Inferior parietal cortex (tissue), 1 donor: ENCODE data around the gene RPS25.
"Not testable (repeated sequence)": the region's sequence is repeated elsewhere in the genome, so short reads cannot be mapped to it uniquely, and the experiment has no call there.

Source experiments
- DNase-seq: peaks from one replicate; pipeline ENCODE4 v3.0.0-alpha.2; 2016; ENCODE audit errors: extremely low spot score

Gene RPS25

DNA sequence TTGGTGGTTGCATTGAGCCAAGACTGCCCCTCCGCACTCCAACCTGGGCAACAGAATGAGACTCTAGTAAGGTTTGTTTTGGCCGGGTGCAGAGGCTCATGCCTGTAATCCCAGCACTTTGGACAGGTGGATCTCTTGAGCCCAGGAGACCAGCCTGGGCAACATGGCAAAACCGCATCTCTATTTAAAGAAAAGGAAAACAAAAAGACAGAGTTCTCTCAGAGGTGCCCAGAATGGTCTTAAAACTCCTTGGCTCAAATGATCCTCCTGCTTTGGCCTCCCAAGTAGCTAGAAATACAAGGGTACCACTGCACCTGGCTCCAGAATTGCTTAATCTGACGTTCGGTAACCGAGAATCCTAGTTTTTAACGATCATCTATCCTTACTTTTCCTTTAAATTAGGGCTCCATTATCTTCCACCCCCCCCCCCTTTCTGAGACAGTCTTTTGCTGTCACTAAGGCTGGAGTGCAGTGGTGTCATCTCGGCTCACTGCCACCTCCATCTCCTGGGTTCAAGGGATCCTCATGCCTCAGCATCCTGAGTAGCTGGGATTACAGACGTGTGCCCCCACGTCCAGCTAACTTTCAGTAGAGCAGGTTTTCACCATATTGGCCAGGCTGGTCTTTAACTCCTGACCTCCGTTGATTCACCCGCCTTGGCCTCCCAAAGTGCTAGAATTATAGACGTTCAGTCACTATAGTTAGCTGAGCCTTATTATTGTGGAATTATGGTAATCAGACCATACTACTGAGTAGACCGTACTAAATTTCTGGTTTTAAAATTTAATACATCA lies 1.7 kb downstream of the RPS25 start:
- DNase-seq = no peak

DNA sequence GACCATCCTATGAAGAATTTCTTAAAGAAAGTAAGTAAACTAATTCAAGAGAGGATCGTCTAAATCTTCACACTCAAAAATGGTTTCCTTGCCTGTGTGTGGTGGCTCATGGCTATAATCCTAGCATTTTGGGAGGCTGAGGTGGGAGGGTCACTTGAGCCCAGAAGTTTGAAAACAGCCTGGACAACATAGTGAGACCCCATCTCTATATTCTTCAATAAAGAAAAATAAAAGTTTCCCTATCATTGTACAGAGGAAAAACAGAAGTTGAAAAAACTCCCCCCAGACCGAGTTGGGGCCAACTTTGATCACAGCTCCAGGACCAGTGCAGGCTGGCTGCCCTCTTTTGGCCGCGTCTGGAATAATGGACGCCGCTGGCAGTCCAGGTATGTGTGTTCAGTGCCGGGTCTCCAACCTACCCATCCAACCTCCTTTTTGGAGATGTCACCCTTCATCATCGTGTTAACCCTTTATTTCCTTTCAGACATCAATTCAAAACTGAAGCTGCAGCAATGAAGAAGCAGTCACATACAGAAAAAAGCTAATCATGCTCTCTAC lies 3.0 kb downstream of the RPS25 start:
- no peak for DNase-seq

DNA sequence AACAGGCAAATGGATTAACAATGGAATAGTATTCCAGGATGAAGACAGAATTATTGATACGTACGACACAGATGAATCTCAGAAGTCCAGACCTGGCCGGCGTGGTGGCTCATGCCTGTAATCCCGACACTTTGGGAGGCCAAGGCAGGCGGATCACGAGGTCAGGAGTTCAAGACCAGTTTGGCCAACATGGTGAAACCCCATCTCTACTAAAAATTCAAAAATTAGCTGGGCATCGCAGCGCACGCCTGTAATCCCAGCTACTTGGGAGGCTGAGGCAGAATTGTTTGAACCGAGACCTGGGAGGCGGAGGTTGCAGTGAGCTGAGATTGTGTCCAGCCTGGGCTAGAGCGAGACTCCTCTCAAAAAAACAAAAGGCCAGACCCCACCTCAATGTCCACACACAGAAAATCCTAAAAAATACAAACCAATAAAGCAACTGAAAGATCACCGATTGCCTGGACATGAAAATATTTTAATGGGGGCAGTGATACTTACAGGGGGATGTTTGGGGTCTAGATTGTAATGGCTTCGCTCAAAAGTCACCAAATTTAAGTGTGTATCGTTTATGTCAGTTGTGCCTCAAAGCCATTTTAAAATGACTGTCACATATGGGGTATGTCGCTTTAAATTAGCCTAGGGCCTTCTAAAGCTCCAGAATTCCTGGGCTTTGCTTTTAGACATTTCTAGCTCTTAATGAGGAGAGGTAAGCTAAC lies 3.8 kb downstream of the RPS25 start:
- no peak for DNase-seq

DNA sequence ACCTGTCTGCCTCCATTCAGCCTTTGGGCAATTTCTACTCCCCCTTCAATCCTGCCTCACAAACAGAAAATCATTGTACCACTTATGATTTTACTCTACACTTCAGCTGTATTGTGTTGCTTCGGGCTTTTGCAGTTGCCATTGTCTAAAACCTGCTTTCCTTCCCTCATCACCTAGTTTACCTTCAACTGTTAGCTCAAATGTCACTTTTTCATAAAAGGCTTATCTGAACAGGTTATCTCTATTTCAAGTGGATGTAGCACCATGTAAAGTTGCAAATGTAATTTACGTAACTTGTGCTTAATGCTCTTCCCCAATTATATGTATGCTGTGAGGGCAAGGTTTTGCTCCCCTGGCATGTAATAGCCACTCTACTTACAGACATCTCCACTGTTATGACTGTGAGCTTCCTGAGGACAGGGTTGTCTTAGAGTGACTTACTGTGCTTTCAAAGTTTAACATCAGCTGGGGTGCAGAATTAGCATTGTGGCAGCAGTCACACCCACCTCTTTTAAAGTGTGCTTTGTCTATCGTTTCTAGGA lies 5.4 kb downstream of the RPS25 start:
- no peak for DNase-seq

DNA sequence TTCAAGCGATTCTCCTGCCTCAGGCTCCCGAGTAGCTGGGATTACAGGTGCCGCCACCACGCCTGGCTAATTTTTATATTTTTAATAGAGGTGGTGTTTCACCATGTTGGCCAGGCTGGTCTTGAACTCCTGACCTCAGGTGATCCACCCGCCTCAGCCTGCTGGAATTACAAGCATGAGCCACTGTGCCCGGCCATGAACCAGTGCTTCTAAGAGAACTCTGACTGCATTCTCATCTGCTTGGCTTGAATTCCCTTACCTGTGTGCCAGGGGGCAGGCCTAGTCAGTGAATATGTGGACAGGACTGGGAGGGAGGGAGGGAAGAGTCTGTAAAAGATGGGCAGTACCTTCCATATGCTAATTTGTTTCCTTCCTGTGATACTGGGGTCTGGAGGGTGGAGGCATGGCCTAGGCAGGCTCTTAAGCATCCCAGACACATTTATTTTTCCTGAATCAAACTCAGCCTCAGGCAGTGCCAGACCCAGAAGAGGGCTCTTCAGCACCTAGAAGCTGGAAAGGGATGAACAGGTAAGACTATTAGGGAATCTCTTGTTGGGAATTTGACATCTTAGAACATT lies 6.6 kb downstream of the RPS25 start:
- no peak for DNase-seq

DNA sequence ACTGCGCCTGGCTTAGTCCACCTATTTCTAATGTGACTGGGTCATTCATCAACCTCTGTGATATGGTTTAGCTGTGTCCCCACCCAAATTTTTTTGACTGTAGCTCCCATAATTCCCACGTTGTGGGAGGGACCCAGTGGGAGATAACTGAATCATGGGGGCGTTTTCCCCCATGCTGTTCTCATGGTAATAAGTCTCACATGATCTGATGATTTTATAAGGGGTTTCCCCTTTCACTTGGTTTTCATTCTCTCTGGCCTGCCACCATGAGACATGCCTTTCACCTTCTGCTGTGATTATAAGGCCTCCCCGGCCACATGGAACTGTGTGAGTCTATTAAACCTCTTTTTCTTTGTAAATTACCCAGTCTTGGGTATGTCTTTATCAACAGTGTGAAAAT lies 11.5 kb downstream of the RPS25 start:
- DNase-seq = no peak

DNA sequence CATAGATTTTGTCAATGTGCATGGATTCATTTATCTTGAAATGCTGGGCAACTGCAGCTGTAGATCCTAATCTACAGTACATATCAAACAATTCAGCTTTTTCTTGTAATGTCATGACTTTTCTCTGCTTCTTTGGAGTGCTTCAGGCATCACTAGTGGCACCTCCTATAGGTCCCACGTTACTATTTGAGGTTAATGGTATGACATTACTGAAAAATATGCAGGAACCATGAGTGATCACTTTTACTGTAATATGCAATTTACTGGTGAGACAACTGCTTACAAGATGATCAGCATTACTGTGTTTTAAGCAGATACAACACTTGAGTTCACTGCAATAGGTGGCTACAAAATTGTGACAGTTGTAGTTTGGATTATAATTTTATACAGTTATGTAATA lies 17.2 kb downstream of the RPS25 start:
- DNase-seq = no peak

DNA sequence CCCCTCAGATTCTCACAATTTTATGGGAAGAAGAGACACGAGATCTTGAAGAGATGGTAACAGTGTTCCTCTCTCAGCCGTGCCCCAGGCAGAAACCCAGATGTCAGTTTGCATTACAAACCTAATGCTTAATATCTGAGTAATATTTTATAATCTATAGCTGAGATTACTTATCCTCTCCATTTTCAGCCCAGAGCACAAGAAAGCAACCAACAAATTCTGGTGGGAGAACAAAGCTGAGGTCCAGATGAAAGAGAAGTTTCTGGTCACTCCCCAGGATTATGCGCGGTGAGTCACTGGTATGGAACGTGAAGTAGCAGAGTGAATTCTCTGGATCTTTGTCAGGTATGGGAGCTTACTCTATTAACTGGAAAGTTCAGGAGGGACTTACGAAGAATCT lies 19.3 kb downstream of the RPS25 start:
- no peak for DNase-seq

DNA sequence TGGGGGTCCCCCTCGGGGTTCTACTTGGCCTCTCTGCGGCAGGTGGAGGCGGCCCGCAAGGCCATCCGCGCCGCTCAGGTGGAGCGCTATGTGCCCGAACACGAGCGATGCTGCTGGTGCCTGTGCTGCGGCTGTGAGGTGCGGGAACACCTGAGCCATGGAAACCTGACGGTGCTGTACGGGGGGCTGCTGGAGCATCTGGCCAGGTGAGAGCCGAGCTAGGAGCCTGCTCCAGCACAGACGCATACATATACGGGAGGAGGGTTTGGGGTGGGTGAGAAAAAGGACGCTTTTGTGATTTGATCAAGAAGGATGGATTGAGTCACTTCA lies 19.8 kb downstream of the RPS25 start:
- no peak for DNase-seq

DNA sequence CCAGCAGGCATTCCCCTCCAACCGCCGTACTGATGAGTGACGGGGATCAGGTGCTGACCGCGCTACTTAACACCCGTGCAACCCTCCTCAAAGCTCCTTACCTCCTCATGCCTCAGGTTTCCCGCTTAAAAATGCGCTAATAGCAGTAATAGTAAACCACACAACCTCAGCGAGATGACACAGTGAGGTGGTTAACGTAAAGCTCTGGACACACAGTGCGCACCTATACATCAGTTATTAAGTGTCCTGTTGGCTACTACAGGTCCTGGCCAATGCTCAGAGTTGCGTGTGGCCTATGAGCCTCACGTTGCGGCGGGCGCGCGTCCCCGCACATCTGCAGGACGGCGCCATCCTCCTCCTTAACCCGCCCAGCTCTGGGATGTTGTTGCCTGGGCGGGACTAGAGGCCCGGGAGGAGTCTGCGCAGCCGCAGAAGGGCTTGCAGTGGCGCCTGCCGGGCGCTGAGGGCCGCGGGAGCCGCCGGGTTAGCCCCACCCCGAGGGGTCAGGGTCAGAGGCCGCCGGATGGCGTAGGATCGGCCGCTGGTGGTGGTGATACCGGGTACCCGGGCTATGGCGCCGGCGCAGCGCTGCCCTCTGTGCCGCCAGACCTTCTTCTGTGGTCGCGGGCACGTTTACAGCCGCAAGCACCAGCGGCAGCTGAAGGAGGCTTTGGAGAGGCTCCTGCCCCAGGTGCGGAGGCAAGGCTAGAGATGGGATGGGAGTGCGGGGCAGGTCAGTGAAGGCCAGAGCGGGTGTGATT lies 20.3 kb downstream of the RPS25 start, which contains the start of gene CENATAC:
Gene CENATAC, plus strand, starts transcription at position 512 of the 761 bp plus-strand sequence. Its CDS starts 60 bp downstream, at position 572.
- DNase-seq = peak; percentile 97

DNA sequence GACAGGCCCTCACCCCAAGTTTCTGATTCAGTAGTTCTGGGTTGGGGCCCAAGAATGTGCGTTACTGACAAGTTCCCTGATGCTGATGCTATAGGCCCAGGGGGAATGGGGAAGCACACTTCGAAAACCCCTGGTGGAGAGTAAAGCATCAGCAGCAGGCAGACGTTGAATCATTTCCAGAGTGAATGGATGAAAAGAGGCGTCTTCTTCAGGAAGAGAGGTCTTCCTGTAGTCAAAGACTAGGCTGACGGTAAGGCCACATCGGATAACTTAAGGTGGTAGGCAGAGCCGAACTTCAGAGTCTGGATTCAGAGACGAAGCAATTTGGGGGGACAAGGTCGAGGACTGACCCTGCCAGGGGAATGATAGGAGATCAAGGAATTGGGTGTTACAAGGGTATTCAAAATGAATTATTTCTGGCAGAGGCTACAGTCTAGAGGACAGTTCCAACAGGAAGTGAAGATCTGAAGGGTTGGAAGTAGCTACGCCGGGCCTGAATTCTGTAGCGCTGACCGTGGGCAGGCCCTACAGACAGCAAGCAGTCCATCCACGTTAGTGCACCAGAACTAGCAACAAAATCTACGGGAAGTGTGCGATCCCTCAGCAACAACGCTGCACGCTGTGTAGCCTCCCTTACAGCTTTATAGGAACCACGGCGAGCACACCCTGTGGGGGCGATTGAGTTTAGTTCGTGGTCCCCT lies 21.1 kb downstream of the RPS25 start:
- DNase-seq = peak; percentile 25

DNA sequence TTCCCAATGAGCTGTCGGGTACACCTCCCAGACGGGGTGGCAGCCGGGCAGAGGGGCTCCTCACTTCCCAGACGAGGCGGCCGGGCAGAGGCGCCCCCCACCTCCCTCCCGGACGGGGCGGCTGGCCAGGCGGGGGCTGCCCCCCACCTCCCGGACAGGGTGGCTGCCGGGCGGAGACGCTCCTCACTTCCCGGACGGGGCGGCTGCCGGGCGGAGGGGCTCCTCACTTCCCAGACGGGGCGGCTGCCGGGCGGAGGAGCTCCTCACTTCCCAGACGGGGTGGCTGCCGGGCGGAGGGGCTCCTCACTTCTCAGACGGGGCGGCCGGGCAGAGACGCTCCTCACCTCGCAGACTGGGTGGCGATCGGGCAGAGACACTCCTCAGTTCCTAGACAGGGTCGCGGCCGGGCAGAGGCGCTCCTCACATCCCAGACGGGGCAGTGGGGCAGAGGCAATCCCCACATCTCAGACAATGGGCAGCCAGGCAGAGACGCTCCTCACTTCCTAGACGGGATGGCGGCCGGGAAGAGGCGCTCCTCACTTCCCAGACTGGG lies 26.6 kb downstream of the RPS25 start:
- not testable (repeated sequence) for DNase-seq

DNA sequence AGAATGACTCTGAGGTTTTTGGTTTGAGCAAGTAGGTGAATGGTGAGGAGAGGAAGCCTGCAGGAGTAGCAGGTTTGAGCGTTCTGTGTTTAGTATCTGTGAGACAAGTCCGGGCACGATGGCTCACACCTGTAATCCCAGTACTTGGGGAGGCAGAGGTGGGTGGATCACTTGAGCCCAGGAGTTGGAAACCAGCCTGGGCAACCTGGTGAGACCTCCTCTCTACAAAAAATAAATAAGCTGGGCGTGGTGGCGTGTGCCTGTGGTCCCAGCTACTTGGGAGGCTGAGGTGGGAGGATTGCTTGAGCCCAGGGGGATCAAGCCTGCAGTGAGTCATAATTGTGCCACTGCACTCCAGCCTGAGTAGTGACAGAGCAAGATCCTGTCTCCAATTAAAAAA lies 29.9 kb downstream of the RPS25 start:
- no peak for DNase-seq

DNA sequence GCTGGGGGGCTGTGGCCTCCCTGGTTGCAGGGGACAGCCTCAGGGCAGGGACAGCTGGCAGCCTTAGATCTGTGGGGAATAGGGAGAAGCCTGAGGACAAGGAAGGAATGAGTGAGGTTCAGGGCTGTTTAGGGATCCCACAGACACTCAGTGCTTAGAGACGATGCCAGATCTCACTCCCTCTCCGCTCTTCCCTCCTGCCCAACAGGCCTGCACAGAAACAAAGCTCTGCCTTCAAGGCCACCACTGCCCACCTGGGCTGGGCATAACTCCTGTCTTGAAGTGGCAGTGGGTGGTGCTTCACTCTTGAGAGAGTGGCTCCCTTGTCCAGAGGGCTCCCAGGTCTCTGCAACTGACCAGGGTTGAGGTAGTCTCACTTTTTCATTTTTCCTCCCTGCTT lies 33.3 kb downstream of the RPS25 start:
- no peak for DNase-seq

DNA sequence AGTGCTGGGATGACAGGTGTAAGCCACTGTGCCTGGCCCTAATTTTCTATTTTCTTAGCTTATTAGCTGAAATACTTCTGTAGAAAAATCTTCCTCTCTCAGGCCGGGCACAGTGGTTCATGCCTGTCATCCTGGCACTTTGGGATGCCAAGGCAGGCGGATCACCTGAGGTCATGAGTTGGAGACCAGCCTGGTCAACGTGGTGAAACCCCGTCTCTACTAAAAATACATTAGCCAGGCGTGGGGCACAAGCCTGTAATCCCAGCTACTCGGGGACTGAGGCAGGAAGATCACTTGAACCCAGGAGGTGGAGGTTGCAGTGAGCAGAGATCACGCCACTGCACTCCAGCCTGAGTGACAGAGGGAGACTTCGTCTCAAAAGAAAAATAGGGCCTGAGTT lies 33.8 kb downstream of the RPS25 start:
- DNase-seq = not testable (repeated sequence)

DNA sequence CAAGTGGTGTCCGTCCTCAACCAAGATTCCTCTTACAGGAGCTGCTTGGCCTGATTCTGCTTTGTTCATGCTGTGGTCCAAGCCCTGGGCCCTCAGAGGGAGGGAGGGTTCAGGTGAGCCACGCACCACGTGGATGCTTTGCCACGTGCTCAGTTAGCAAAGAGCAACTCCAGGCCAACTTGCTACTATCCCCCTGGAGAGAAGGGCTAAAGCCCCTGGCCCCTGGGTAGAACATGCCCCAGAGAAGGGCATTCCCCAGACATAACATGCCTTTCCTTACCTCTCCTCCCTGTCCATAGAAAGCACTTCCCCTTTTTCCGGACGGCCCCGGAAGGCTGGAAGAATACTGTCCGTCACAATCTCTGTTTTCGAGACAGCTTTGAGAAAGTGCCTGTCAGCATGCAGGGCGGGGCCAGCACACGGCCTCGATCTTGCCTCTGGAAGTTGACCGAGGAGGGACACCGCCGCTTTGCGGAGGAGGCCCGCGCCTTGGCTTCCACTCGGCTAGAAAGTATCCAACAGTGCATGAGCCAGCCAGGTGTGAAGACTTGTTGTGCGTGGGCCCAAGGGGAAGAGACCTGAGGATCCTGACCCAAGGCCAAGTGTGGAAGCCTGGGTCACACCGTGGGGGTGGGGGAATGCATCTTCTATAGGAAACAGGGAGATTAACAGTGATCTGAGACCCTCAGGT lies 37.8 kb downstream of the RPS25 start:
- DNase-seq = peak; percentile 38

DNA sequence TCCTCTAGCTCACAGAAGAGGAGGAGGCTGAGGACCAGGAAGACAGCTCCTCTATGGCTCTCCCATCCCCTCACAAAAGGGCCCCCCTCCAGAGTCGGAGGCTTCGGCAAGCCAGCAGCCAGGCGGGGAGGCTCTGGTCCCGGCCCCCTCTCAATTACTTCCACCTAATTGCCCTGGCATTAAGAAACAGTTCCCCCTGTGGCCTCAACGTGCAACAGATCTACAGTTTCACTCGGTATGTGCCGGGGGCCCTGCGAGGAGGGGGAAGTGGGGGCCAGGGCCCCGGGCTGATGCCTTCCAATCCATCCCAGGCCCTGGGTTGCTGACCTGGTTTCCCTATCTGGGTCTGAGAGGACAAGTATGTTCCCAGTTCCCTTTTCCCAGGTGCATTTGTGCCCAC lies 38.7 kb downstream of the RPS25 start:
- no peak for DNase-seq

DNA sequence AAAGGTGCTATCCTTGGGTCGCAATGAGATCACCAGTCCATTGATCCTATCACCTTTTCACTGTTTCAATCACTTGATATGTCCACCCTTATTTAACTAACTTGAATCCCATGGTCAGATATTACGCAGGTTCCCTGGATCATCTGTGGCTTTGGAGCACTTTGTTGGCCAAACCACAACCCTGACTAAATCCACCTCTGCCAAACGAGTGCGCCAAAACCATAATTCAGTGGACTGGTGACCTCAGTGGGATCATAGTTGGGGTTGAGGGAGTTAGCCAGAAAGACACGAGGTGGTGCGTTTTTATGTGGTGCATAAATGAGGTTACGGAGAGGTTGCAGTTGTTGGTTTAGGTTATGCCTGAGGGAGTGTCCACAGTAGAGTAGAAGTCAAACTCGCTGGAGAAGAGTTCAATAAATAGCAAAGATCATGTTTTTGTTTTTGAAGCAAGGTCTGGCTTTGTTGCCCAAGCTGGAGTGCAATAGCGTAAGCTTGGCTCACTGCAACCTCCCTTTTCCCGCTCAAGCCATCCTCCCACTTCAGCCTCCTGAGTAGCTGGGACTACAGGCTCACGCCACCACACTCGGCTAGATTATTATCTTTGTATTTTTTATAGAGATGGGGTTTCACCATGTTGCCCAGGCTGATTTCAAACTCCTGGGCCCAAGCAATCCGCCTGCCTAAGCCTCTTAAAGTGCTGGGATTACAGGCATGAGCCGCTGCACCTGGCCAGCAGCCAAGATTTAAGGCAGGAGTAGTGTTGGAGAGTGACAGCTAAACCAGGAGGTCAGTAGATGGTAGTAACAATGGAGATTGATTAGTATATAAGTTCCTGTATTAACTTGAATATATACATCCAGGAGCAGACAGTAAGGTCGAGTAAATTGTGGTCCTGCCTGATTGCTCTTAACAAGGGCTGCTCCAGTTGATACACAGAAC lies 42.1 kb downstream of the RPS25 start:
- no peak for DNase-seq

DNA sequence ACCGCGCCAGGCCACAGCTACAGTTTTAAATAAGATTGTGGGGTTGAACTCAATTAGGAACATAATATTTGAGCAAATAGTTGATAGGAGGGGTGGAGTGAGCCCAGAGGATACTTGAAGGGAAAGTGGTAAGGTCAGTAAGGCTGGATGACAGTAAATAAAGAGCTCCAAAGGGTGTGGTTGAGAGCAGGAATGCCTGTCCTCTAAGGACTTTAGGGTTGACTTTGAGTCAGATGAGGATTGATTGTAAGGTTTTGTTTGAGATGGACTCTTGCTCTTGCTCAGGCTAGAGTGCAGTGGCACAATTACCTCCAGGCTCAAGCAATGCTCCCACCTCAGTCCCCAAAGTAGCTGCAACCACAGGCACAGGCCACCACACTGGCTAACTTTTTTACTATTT lies 44.2 kb downstream of the RPS25 start:
- DNase-seq = no peak
